Progenitor cell of endocrine pancreas (in vitro differentiated cells): ENCODE results near the gene PCED1A. TPM values are rescaled to one million over a fixed set of nuclear protein-coding genes. Genes with fewer than 3 reads are reported as not detected.

Experiments
- DNase-seq: peaks from one replicate; pipeline ENCODE4 v3.0.0; 2021; ENCODE audit warnings: low spot score; ENCODE audit not compliant: unreplicated experiment
- H3K27ac Mint-ChIP-seq: 2 replicates; pipeline ENCODE4 v1.8.0; 2021; ENCODE audit warnings: mild to moderate bottlenecking, moderate library complexity, mixed read lengths
- H3K27me3 Mint-ChIP-seq: 2 replicates; pipeline ENCODE4 v1.8.0; 2021; ENCODE audit warnings: mixed read lengths
- H3K36me3 Mint-ChIP-seq: 2 replicates; pipeline ENCODE4 v1.8.0; 2022; ENCODE audit warnings: mixed read lengths; ENCODE audit not compliant: insufficient read depth
- H3K4me1 Mint-ChIP-seq: 2 replicates; pipeline ENCODE4 v1.8.0; 2021; ENCODE audit warnings: low read depth, mixed read lengths
- H3K4me3 Mint-ChIP-seq: 2 replicates; pipeline ENCODE4 v1.8.0; 2021; ENCODE audit warnings: low read depth, mild to moderate bottlenecking, moderate library complexity, mixed read lengths
- H3K9me3 Mint-ChIP-seq: 2 replicates; pipeline ENCODE4 v1.8.0; 2021; ENCODE audit warnings: low read depth, mixed read lengths
- total RNA-seq: library from RNA; stranded (reverse); gene quantifications from 2 replicates; pipeline ENCODE4 v1.2.1, GENCODE V29; 2021
- TF ChIP-seq, protein P1 (sequence below): fragments of 200-600 bp; sonication (generic); IDR thresholded peaks from one replicate; pipeline ENCODE4 v1.5.0; 2021; ENCODE audit warnings: antibody characterized with exemption, mild to moderate bottlenecking; ENCODE audit not compliant: unreplicated experiment

The PCED1A gene
- total RNA-seq, 1 donor from 2014 or later, result 81.1 TPM

GRCh38 chr20:2800521-2801285 lies 39.8 kb downstream of the PCED1A start, which contains the start of gene CPXM1:
CPXM1 (minus strand) TSS chr20:2800627; CDS start chr20:2800572, 55 bp downstream.
- H3K27ac Mint-ChIP-seq, result peak within 1 kb of the TSS; percentile 91
- H3K27me3 Mint-ChIP-seq, result peaks cover 30% of the 10 kb centered on the region
- H3K4me1 Mint-ChIP-seq, result peaks cover 16% of the 10 kb centered on the region
- peaks cover 6% of the 10 kb centered on the region for H3K36me3 Mint-ChIP-seq
- no peaks in the 10 kb centered on the region for H3K9me3 Mint-ChIP-seq
- H3K4me3 Mint-ChIP-seq, result peak within 1 kb of the TSS; percentile 95
- peak; percentile 61 for DNase-seq
- TF ChIP-seq, protein P1, sequence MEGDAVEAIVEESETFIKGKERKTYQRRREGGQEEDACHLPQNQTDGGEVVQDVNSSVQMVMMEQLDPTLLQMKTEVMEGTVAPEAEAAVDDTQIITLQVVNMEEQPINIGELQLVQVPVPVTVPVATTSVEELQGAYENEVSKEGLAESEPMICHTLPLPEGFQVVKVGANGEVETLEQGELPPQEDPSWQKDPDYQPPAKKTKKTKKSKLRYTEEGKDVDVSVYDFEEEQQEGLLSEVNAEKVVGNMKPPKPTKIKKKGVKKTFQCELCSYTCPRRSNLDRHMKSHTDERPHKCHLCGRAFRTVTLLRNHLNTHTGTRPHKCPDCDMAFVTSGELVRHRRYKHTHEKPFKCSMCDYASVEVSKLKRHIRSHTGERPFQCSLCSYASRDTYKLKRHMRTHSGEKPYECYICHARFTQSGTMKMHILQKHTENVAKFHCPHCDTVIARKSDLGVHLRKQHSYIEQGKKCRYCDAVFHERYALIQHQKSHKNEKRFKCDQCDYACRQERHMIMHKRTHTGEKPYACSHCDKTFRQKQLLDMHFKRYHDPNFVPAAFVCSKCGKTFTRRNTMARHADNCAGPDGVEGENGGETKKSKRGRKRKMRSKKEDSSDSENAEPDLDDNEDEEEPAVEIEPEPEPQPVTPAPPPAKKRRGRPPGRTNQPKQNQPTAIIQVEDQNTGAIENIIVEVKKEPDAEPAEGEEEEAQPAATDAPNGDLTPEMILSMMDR, result peak; percentile 45

DNA sequence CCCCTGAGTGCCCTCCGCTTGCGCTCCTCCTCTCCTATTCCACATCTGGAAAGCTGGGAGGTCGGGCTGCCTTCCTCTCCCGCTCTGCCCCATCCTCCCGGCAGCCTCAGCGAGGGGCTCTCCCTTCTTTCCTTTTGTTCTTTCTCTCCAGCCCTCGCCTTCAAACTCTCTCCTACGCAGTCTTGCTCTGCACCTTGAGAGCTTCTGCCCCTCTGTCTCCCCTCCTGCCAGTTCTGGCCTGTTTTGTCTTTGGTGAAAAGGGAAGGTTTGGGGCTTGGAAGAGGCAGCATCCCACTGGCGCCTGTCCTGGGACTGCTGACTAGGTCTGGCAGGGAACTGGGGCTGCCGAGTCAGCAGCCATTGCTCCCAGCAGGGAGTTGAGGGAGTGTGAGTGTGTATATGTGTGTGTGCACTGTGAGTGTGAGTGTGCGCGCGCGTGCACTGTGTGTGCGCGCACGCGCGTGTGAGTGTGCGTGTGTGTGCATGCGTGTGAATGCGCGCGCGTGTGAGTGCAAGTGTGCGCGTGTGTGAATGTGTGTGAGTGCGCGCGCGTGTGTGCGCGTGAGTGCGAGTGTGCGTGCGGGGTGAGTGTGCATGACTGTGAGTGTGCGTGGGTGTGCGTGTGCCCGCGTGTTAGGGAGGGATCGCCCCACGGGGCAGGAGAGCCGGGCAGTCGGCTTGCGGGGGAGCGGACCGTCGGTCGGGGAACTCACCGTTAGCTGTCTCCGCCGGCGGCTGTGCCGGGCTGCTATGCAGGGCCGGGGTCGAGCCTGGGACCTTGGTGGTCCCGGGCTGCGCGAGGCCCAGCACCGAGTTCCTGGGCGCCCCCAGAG lies 40.6 kb downstream of the PCED1A start:
- H3K27ac Mint-ChIP-seq, result peak overlapping the region; percentile 91
- H3K9me3 Mint-ChIP-seq, result no peaks in the 10 kb centered on the region
- H3K36me3 Mint-ChIP-seq, result peaks cover 6% of the 10 kb centered on the region
- H3K27me3 Mint-ChIP-seq, result peaks cover 24% of the 10 kb centered on the region
- TF ChIP-seq, protein P1, result no peak
- H3K4me1 Mint-ChIP-seq, result peaks cover 16% of the 10 kb centered on the region
- H3K4me3 Mint-ChIP-seq, result peak overlapping the region; percentile 95
- DNase-seq, result no peak

DNA sequence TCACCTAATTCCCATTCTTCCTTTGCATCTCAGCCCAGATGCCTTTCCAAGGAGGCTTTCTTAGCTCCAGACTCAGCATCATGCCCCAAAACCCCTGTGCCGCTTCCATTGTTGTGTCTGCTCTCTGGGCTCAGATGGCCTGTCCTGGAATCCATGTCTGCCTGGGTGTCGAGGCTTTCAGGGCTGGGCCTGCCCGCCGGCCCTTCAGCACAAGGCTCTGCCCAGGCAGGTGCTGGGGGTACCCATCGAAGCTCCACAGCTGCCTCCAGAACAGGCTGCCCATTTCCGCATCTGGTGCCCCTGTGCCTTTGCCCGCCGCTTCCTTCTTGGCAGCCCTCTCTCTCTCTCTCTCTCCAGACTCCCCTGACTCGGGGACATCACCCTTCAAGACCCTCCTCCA lies 41.2 kb downstream of the PCED1A start:
- Mint-ChIP-seq H3K36me3 (peaks cover 6% of the 10 kb centered on the region), H3K27ac (peak overlapping the region; percentile 91), H3K4me3 (peak overlapping the region; percentile 95), H3K4me1 (peaks cover 16% of the 10 kb centered on the region), H3K9me3 (no peaks in the 10 kb centered on the region), H3K27me3 (peaks cover 20% of the 10 kb centered on the region)
- no peak for DNase-seq
- TF ChIP-seq, protein P1, result no peak

DNA sequence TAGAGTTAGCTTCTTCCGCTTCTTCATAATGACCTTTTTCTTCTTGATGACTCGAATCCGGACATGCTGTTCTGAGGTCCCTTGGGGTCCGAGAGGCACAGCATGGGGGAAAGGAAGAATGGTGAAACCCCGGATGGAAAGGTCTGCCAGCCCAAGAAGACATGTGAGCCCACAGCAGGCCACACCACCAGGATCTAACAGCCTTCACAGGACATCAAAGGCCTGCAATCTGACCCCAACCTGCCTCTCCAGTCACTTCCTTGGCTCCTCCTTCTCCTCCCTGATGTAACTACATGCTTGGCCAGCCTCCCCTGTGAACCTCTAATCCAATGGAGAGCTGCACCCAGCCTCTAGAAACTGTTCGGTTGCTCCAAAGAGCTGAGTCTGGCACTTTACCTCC lies 41.6 kb downstream of the PCED1A start:
- DNase-seq, result no peak
- Mint-ChIP-seq H3K9me3 (no peaks in the 10 kb centered on the region), H3K4me3 (peak overlapping the region; percentile 95), H3K27ac (no peak overlapping the region), H3K36me3 (peaks cover 6% of the 10 kb centered on the region), H3K4me1 (peaks cover 16% of the 10 kb centered on the region), H3K27me3 (peaks cover 16% of the 10 kb centered on the region)
- TF ChIP-seq, protein P1, result no peak

- Mint-ChIP-seq H3K27ac (no peak overlapping the region), H3K4me3 (peak overlapping the region; percentile 95), H3K9me3 (no peaks in the 10 kb centered on the region), H3K4me1 (peaks cover 16% of the 10 kb centered on the region), H3K27me3 (peaks cover 12% of the 10 kb centered on the region), H3K36me3 (peaks cover 9% of the 10 kb centered on the region)
- DNase-seq, result no peak
- TF ChIP-seq, protein P1, result no peak
Measured at GRCh38 chr20:2798095-2798805, 42.2 kb downstream of the PCED1A start.
